Fibroblast of skin of left biceps (primary cell): ENCODE measurements around the gene DDIT4L.
"Not testable (repeated sequence)": the region's sequence is repeated elsewhere in the genome, so short reads cannot be mapped to it uniquely, and the experiment has no call there.

Experiments
- DNase-seq, 2 experiments: peaks; one replicate each; pipeline ENCODE4 v3.0.0-alpha.2; 2013; ENCODE audit warnings: low read depth in 2 of 2

DDIT4L gene, protein sequence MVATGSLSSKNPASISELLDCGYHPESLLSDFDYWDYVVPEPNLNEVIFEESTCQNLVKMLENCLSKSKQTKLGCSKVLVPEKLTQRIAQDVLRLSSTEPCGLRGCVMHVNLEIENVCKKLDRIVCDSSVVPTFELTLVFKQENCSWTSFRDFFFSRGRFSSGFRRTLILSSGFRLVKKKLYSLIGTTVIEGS

DNA sequence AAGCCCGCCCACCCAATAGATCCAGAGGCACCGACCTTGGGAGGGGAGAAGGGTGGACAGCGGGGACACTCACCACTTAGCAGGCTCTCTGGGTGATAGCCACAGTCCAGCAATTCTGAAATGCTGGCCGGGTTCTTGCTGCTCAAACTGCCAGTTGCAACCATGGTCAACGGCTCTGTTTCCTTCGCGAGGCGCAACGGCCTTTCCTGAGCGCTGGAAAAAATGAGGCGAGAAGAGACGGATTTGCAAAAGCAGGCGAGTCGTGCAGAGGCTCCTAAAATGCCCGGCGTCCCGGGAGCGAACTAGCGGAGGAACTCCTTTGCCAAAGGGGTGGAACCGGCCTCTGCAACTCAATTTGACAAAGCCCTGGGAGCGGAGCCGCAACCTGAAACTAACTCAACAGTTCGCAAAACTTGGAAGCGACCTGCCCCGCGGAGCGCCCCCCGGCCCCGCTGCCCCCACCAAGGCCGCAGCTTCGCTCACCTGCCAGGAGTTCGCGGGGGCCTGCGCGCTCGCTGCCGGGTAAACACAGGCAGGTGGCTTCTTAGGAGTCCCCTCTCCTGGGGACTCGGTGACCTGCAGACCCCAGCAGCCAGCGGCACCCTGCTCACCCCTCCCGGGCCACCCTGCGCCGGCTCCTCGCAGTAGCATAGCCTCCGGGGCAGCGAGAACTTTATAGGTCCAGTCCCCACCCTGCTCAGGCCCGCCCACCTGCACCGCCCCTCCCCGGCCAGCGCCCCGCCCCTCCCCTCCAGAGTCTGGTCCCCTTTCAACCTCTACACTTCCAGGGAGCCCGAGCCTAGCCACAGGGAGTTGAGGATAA lies at the start of gene DDIT4L:
DDIT4L (minus strand) TSS at position 649 of the 823 bp plus-strand sequence; CDS start at position 164, 485 bp downstream.
- no peak for DNase-seq

DNA sequence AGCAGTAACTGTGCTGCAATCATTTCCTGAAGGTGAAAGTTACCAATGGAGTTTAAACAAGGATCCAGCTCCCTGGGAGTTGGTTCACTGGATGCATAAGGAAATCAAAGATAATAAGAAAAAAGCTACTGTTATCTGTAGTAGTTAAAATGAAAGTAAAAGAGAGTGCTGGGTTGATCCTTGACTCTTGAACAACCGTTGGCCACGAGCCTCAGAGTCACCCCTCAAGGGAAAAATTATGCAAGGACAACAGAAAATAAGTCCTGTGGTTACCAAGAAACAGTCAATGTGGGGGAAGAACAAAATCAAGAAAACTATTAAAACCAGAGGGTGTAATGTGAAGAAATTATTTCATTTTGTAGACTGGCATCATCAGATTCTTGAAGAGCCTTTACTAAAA lies 49.7 kb upstream of the DDIT4L start:
- no peak for DNase-seq

DNA sequence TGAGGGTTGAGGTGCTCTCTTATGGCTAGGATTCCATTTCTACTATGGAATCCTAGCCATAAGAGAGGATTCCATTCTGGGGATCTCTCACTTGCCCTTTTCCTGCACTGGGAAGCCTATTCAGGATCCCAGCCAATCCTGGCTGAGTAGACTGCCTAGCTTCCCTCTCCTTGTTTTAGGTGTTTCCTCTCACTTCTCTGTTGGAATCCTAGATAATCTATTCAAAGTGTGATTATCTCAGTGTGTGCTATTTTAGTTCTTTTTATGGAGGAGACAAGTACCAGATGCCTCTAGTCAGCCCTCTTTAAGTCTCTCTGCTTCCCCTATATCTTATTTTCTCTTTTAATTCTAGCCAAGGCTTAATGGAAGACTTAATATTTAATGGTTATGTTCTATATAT lies 34.5 kb upstream of the DDIT4L start:
- no peak for DNase-seq

DNA sequence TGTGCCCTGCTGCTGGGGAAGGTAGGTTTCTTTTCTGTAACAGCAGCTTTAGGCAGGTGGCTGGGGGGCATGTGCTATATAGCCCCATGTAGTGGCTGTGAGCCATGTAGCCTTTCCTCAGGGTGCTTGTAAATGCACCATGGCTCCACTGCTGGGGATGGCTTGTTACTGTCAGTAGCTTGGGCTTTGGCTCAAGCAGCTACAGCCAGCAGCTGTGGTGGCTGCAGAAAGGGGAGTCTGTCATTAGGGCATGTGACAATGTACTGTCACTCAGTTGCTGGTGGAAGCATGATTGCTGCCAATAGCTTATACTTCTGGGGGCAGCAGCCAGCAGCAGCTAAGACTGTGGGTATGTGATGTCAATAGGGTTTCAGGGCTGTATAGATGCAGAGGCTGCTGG lies 33.9 kb upstream of the DDIT4L start:
- no peak for DNase-seq

DNA sequence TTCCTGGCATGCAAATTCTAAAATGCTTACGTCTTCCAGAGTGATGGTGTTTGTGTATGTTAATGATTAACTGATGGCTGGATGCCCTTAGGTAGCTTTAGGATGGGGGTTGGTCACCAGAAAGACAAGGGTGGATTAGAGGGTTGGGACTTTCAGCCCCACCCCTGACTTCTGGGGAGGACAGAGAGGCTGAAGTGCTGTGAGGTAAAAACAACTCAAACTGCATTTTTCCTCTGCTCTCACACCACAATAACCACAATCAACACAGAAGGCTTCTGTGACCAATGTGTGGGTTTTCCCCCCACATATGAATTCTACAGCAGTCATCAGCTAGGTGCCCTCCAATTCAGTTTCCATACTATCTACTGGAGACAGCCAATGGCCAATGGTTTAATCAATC lies 18.7 kb upstream of the DDIT4L start:
- DNase-seq = no peak

DNA sequence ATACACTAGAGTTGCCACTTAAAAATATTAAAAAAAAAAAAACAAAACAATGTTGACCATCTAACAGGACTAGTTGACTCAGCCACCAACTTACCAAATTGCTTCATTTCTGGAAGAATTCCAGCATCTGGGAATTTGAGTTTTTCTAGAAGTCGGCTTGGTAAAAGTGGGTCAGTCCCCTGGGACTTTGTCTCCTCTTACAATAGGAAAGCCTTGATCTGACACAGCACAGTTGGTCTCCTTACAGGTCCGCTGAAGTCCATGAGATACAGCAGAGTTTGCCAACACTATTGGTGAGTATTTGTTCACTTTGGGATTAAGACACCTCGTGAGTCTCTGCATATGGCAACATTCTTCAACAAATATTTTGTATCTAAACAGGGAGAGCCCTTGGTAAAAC lies 18.2 kb upstream of the DDIT4L start:
- DNase-seq = no peak

DNA sequence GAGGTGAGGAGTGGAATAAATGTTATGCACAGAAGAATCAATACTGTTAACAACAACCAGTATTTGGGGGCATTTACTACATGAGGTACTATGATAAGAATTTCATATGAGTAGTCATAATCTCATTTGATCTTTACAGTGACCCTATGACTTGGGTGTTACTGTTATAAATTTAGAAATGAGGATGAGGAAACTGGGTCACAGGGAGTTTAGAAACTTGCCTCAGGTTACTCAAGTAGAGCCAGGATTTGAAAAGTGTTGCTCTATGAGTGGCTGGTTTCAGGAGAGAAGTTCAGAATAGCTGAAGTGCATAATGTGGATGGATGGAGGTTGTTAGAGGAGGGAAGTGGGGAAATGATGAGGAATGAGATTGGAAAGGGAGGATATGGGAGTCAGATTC lies 16.6 kb upstream of the DDIT4L start:
- no peak for DNase-seq

DNA sequence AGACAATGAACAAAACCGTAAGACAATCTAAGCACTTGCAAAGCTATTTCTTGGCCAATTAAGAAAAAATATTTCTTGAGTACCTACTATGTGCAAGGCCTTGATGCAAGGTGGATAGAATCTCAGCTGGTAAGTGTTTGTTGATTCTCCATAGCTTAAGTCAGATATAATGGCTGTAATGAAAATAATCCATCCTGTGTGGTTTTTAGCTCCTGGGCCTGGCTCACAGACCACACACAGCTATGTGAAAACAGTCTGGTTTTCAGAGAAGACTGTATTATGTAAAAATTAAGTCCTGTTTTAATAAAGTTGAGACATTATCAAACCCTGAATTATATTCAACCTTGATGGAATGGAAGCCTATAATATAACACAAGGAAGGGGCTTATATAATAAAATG lies 7.8 kb upstream of the DDIT4L start:
- no peak for DNase-seq

DNA sequence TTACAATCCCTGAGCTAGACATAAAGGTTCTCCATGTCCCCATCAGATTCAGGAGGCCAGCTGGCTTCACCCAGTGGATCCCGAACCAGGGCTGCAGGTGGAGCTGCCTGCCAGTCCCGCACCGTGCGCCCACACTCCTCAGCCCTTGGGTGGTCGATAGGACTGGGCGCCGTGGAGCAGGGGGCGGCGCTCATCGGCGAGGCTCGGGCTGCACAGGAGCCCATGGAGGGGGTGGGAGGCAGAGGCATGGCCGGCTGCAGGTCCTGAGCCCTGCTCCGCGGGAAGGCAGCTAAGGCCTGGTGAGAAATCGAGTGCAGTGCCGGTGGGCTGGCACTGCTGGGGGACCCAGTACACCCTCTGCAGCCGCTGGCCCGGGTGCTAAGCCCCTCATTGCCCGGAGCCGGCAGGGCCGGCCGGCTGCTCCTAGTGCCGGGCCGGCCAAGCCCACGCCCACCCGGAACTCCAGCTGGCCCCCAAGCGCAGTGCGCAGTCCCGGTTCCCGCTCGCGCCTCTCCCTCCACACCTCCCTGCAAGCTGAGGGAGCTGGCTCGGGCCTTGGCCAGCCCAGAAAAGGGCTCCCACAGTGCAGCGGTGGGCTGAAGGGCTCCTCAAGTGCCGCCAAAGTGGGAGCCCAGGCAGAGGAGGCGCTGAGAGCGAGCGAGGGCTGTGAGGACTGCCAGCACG lies 6.3 kb upstream of the DDIT4L start:
- not testable (repeated sequence) for DNase-seq

DNA sequence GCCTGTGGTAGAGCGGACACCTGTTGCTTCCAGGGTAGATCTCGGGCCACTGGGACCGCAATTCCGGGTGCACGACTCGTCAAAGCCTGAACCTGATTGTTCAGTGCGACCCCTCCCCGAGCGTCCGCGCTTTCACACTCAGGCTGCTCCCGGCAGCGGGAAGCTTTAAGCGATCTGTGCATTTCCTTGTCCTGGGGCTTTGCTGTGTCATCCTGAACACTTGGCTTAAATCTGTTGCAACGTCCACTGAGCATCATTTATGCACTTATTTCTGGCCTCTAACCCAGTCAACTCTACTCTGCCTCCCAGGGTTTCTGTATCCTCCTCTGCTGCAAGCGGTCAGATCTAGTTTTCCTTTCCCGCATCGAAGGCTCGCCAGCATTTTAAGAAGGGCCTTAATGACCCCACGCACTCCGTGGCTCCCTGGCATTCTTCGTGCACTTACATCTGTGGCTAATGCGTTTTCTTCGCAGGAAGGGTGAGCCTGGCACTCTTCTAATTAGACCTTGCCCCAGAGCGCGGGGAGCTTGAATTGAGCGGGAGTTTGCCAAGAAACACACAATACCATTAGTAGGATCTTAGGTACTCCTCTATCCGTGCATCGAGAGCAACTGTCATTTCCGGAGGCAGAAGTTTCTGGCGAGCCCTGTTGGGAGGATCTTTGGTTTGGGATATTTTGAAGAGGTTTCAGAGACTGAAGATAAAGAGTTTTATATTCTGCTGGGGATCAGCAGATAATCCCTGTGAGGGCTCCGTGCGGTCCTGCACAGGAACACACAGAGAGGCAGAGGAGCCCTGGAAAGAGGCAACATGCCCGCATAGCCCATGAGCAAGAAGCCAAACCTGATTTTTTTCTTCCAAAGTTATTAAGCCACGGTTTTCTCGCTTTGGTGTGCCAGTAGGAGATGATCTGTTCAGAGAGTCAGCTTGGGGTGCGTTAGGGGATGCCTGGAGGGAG lies 654 bp upstream of the DDIT4L start:
- no peak for DNase-seq

DNA sequence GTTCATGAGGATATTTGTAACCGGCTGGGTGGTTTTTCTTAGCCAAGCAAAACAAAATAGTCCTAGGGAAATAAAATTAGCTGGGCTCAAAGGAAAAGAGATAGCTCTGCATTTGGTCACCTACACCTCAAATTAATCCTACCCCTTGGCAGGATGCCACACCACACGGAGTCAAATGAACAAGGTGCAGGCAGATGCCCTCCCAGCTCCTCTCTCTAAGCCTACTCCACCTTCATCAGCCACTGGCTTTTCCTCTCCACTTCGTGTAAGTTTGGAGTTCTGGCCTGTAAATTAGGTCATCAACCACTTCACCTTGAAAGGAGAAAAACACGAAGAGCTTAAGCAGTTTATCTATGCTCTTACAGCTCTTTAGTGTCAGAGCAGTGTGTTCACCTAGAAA lies 1.4 kb downstream of the DDIT4L start:
- DNase-seq = no peak

DNA sequence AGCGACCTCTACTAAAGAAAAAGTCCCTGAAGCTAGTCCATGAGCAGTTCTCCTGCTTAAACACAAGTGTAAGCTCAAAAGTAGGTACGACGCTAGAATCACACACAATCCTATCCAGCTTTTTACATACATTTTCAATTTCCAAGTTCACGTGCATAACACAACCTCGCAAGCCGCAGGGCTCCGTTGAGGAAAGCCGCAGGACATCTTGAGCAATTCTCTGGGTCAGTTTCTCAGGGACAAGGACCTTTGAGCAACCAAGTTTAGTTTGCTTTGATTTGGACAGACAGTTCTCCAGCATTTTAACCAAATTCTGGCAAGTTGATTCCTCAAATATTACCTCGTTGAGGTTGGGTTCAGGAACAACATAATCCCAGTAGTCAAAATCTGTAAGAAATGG lies 2.5 kb downstream of the DDIT4L start:
- no peak for DNase-seq

DNA sequence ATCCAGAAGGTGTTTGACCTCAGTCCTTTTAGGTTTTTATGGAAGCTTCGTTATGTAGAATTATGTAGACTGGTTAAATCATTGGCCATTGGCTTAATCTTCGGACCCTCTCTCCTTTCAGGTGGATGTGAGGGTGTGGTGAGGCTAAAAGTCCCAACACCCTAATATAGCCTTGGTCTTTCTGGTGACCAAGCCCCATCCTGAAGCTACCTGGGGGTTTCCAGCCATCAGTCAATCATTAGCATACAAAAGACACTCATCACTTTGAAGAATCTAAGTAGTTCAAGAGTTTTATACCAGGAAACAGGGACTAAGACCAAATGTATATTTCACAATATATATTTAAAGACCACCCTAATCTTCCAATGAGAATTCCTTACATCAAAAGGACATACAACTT lies 5.5 kb downstream of the DDIT4L start:
- no peak for DNase-seq

DNA sequence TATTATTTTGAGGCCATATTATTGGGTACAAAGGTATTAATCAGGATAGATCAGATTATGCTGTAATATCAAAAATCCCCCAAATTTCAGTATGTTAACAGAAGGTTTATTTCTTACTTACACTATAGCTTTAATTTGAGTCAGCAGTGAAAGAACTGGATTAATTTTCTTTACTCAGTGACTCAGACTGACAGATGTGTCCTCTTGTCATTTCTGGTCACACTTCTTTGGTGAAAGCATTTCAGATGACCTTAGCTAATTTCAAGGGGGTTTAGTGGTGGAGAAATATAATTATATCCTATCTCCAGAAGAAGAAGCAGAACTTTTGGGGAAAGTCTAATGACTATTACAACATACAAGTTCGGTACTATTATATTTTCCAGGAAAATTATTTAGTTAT lies 12.4 kb downstream of the DDIT4L start:
- DNase-seq = no peak

DNA sequence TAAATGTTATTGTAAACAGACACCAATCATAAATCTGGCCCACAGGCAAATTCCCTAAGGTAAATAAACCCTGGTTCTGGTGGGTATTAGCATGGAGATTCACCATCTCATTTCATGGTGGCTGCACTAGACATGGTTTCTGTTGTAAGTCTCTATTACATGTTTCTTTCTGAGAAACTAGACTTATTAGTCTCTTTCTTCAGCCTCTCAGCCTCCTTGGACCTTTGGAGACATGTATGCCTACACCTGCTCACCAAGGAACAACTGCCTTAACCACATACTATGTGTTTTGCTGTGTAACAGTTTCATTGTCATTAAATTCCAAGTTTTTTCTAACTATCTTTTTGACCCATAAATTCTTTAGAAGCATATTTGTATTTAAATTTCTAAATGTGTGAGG lies 13.1 kb downstream of the DDIT4L start:
- no peak for DNase-seq

DNA sequence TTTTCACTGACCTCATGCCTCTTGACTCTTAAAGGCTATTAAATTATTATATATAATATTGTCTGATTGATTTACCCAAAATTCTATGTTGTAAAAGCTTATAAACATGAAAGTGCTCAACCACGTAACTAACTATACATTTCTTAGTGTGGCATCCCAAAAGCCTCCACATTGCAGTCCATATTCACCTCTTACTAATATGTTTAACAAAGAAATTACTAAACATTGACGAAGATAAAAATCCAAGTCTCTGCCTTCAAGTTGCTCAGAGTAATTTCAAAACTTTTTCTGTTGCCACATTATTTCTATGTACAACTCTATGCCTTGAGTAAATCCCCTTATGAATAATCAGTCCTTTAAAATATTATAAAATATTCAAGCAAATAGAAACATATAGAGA lies 14.4 kb downstream of the DDIT4L start:
- no peak for DNase-seq

DNA sequence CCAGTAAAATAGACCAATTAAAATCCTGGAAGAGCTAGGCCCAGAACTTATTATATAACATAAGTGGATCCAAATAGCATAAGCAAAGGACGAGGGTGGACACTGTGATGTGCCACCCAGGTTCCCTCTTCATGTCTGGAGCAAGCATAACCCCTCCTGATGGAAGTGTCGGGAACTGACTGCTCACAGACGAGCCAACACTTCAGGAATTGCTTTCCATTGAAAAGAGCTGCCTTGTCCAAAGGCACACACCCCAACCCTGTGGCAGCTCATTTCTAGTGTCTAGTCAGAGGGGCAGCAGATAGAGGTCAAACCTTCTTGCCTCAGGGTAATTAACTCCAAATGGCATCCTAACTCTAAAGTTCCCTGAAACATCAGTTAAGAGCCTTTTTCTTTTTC lies 15.3 kb downstream of the DDIT4L start:
- no peak for DNase-seq

DNA sequence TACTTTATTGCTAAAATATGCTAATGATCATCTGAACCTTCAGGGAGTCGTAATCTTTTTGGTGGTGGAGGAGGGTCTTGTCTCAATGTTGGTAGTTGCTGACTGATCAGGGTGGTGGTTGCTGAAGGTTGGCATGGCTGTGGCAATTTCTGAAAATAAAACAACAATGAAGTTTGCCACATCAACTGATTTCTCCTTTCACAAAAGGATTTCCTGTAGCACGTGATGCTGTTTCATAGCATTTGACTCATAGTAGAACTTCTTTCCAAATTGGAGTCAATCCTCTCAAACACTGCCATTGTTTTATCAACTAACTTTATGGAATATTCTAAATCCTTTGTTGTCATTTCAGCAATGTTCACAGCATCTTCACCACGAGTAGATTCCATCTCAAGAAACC lies 19.3 kb downstream of the DDIT4L start:
- DNase-seq = no peak

DNA sequence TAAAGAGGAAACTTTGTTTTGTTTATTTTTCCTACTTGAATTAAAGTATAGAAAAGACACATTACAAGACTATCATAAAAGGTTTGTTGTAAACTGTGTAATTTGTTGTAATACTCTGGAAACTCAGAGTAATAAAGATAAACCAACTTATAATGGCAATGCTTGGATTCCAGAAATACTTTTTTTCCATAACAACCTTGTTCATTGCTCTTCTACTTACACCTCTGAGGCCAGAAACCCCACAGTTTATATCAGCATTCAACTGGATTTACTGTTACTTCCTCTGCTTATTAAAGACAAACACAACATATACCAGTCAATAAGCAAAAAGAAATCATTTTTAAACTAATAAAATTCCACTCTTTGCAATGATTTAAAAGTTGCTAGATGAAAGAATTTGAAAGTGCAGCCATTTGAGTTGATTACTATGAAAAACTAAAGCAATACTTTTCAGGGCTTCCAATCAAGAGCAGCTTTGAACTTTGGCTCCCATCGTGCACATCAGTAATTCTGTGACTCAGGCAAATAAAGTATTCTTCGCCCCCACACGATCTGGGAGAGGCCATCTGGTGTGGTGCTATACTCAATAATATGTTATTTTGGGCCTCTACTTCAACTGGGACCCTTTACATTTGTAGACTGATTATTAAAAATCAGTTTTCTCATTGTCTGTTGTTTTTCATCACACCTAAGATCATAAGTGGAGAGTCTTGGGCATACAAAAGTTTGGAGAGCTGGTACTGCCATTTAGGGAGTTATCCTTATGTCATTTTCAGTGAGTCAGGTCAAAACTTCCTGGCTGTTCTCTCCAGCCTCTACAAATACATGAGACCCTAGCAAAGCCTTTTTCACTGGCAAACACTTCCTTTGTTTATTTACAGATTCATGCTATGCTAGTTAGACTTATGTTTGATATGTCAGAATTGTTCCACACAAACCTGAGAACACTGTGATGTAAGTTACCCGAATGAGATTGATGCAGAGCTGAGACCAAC lies 20.5 kb downstream of the DDIT4L start:
- no peak for DNase-seq

DNA sequence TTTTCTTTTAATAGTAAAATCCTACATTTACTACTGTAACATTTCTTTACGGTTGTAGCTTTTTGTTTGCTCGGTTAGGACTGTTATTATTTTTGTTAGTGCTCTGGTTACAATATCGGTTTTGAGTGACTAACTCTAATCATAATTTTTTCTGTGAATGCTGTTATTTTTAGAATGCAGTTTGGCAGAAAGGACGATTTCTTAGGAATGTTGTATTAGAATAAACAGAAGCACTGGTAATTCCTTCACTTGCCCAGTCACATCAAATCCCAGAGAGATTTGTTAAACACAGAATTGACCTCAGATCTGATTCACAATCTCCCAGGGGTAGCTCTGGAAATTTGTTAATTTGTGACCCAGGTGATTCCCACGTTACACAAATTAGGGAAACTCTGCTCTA lies 21.7 kb downstream of the DDIT4L start:
- no peak for DNase-seq
